HG03457 (cell line): ENCODE measurements around the gene PITRM1.
"Not testable (repeated sequence)": the region's sequence is repeated elsewhere in the genome, so short reads cannot be mapped to it uniquely, and the experiment has no call there.

Source experiments
- ATAC-seq: cut with Tn5 transposase; IDR thresholded peaks from one replicate; pipeline ENCODE4 v1.9.1; 2021; ENCODE audit warnings: moderate number of reproducible peaks; ENCODE audit not compliant: unreplicated experiment

PITRM1 gene

GRCh38 chr10:3122486-3123205, 49.9 kb downstream of the PITRM1 start:
- no peak for ATAC-seq

GRCh38 chr10:3122034-3122433, 50.5 kb downstream of the PITRM1 start:
- no peak for ATAC-seq

GRCh38 chr10:3119796-3120459, 52.7 kb downstream of the PITRM1 start:
- no peak for ATAC-seq

- no peak for ATAC-seq
Observed at GRCh38 chr10:3118641-3119091, 53.9 kb downstream of the PITRM1 start.

- ATAC-seq, result no peak
Observed at GRCh38 chr10:3117486-3117885, 55.1 kb downstream of the PITRM1 start.

GRCh38 chr10:3116508-3117100, 56.0 kb downstream of the PITRM1 start:
- ATAC-seq, result no peak

GRCh38 chr10:3115685-3116084, 56.9 kb downstream of the PITRM1 start:
- no peak for ATAC-seq

- no peak for ATAC-seq
Observed at GRCh38 chr10:3113343-3113720, 59.2 kb downstream of the PITRM1 start.

- no peak for ATAC-seq
Observed at GRCh38 chr10:3111621-3112163, 60.9 kb downstream of the PITRM1 start.

- ATAC-seq, result no peak
Observed at GRCh38 chr10:3110782-3111620, 61.6 kb downstream of the PITRM1 start.

GRCh38 chr10:3109633-3110032, 62.9 kb downstream of the PITRM1 start:
- ATAC-seq, result no peak

- no peak for ATAC-seq
Observed at GRCh38 chr10:3109196-3109595, 63.4 kb downstream of the PITRM1 start.

GRCh38 chr10:3108575-3109105, 63.9 kb downstream of the PITRM1 start:
- no peak for ATAC-seq

- no peak for ATAC-seq
Observed at GRCh38 chr10:3108033-3108432, 64.5 kb downstream of the PITRM1 start.

- ATAC-seq, result no peak
Observed at GRCh38 chr10:3107426-3107961, 65.1 kb downstream of the PITRM1 start.

- ATAC-seq, result no peak
Observed at GRCh38 chr10:3106928-3107425, 65.6 kb downstream of the PITRM1 start.

- ATAC-seq, result not testable (repeated sequence)
Observed at GRCh38 chr10:3106328-3106727, 66.3 kb downstream of the PITRM1 start.

- ATAC-seq, result no peak
Observed at GRCh38 chr10:3105905-3106304, 66.7 kb downstream of the PITRM1 start.

- ATAC-seq, result no peak
Observed at GRCh38 chr10:3105166-3105565, 67.4 kb downstream of the PITRM1 start.

- ATAC-seq, result no peak
Observed at GRCh38 chr10:3104251-3104918, 68.2 kb downstream of the PITRM1 start.
